Heart right ventricle (tissue), 16 donors: ENCODE results near the gene PDK4. TPM values are rescaled to one million over a fixed set of nuclear protein-coding genes. Genes with fewer than 3 reads are reported as not detected.
"Not testable (repeated sequence)": the region's sequence is repeated elsewhere in the genome, so short reads cannot be mapped to it uniquely, and the experiment has no call there.

ENCODE experiments used
- ATAC-seq, 8 donors: fragments of 200-7000 bp; cut with Tn5 transposase; one replicate each; pipeline ENCODE4 v1.9.1; 2020; ENCODE audit warnings: mild to moderate bottlenecking in 8 of 8, moderate library complexity in 8 of 8, moderate number of reproducible peaks in 1 of 8
- DNase-seq, 2 donors: peaks; one replicate each; pipeline ENCODE4 v3.0.0-alpha.2; 2020
- H3K27ac ChIP-seq, 10 donors: fragments of 200-600 bp; sonication (generic) in 2 of 10; one replicate each; pipeline versions ENCODE4 v1.5.0 to v1.8.0; 2020 to 2022; ENCODE audit warnings: mild to moderate bottlenecking in 3 of 10
- H3K27me3 ChIP-seq, 7 donors: fragments of 200-600 bp; one replicate each; pipeline ENCODE4 v1.8.0; 2021 to 2022; ENCODE audit warnings: mild to moderate bottlenecking in 2 of 7
- H3K36me3 ChIP-seq, 9 donors: fragments of 200-600 bp; sonication (generic) in 1 of 9; one replicate each; pipeline versions ENCODE4 v1.5.0 to v1.8.0; 2020 to 2022; ENCODE audit warnings: mild to moderate bottlenecking in 2 of 9
- H3K4me1 ChIP-seq, 9 donors: fragments of 200-600 bp; sonication (generic) in 1 of 9; one replicate each; pipeline versions ENCODE4 v1.5.0 to v1.8.0; 2020 to 2022; ENCODE audit warnings: mild to moderate bottlenecking in 4 of 9
- H3K4me3 ChIP-seq, 10 donors: fragments of 200-600 bp; sonication (generic) in 2 of 10; one replicate each; pipeline versions ENCODE4 v1.5.0 to v1.8.0; 2020 to 2022; ENCODE audit warnings: mild to moderate bottlenecking in 7 of 10, moderate library complexity in 2 of 10
- H3K9me3 ChIP-seq, 11 donors: fragments of 200-600 bp in 10 of 11; sonication (generic) in 2 of 11; one replicate each; pipeline versions ENCODE4 v1.5.0 to v1.8.0; 2013 to 2022; ENCODE audit warnings: mild to moderate bottlenecking in 2 of 11, control low read depth in 1 of 11, moderate library complexity in 1 of 11
- WGBS, 2 donors: extraction: QIAGEN DNeasy Blood & Tissue Kit; methylation state at CpG; one replicate each; pipeline ENCODE4 v1.1.7; 2013; ENCODE audit warnings: inconsistent platforms in 1 of 2; 5-methylcytosine and 5-hydroxymethylcytosine counted together
- intact Hi-C, 10 donors: fragments of 100-400 bp; cut with DNase I; formaldehyde crosslinking; loops; one replicate each; pipeline versions ENCODE4 v1.11.1 to v1.14.2; 2022
- polyA plus RNA-seq, 2 donors: library from polyadenylated mRNA; stranded (reverse); fragments of 200-250 nt; gene quantifications; one replicate each; pipeline ENCODE4 v1.2.3, GENCODE V29; 2013
- total RNA-seq, 10 donors: library from RNA; stranded (reverse); fragmentation: NEBNext Ultra II Directional in 3 of 10; extraction: Animal tissue kit (Norgen Biotek cat#: 25700) in 3 of 10; gene quantifications; one replicate each; pipeline versions ENCODE4 v1.2.1 to v1.2.4, GENCODE V29; 2021 to 2023
- TF ChIP-seq, protein P1 (sequence below), 9 donors: fragments of 200-600 bp; sonication (generic) in 2 of 9; IDR thresholded peaks; one replicate each; pipeline versions ENCODE4 v1.5.0 to v1.8.0; 2021 to 2022; ENCODE audit warnings: antibody characterized with exemption in 9 of 9, mild to moderate bottlenecking in 5 of 9, moderate library complexity in 1 of 9
- donor health status: Arrhythmogenic right ventricular cardiomyopathy.
- donor health status: ischemic (EF 13 %, LVEDD 7.1; RV severe dilation, severe dysfunction).
- donor health status: healthy with polysubstance abuse.
- donor health status: DM: no; HTN: yes; CAD: no.
- donor health status: DM: no; HTN: no; CAD: no.
- donor health status: ischemic (EF 25% LVEDD 6.9; RV normal size, moderate dysfunction).
- donor health status: ischemic (EF 25% LVEDD 5.7; RV mildly dilated, moderate dysfunction).
- donor health status: healthy.
- donor health status: DM: yes; HTN: yes; CAD: no.
- donor health status: Ischemic cardiomyopathy.
- donor health status: ischemic (EF 35%, LVEDD 5.7; RV mildly dilated, moderate dysfunction).
- donor health status: nonischemic (EF 11% LVEDD 7.7; RV severe dilation, severe dysfunction).
- donor health status: DM: yes; HTN: yes; CAD: no.
- donor health status: PGD.
- donor health status: ischemic (EF 29% LVEDD 5.4; RV normal size, mild dysfunction).
- donor health status: nonischemic (EF 23%, LVEDD 6.1; RV moderate dilation, normal function).

Gene PDK4
- total and polyA plus RNA-seq, 12 donors = 63.0 to 2,183 (median 269) TPM

DNA sequence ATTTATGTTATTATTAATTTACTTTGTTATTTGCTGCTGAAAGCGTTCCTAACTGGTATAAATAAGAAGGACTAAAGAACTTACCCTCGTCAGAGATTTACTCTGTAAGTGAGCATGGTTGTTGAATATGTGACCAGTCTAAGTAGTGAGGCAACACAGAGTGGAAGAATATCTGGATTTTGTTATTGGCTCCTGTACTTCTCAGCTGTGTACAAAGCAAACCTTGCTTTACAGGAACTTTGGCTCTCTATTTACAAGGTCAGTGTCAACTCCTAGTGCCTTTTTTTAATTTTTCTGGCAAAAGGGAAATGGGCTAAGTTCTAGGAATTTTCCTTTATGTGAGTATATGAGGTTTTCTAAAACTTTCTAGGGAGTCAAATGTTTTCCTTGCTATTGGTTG, 35.6 kb downstream of the PDK4 start:
- H3K4me1 ChIP-seq = peaks cover 0 to 3% (median 0%) of the 10 kb centered on the region in 9 donors
- TF ChIP-seq, protein P1, sequence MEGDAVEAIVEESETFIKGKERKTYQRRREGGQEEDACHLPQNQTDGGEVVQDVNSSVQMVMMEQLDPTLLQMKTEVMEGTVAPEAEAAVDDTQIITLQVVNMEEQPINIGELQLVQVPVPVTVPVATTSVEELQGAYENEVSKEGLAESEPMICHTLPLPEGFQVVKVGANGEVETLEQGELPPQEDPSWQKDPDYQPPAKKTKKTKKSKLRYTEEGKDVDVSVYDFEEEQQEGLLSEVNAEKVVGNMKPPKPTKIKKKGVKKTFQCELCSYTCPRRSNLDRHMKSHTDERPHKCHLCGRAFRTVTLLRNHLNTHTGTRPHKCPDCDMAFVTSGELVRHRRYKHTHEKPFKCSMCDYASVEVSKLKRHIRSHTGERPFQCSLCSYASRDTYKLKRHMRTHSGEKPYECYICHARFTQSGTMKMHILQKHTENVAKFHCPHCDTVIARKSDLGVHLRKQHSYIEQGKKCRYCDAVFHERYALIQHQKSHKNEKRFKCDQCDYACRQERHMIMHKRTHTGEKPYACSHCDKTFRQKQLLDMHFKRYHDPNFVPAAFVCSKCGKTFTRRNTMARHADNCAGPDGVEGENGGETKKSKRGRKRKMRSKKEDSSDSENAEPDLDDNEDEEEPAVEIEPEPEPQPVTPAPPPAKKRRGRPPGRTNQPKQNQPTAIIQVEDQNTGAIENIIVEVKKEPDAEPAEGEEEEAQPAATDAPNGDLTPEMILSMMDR (IDR thresholded peaks at IDR 0.05) = no peak
- DNase-seq (no peak), ATAC-seq (no peak)
- H3K4me3 ChIP-seq = no peak overlapping the region
- H3K36me3 ChIP-seq = no peaks in the 10 kb centered on the region
- no peak overlapping the region for H3K27ac ChIP-seq
- no peaks in the 10 kb centered on the region for H3K27me3 ChIP-seq
- WGBS, 2 donors = 89 to 94% methylated on average over 2 of the region's 2 CpGs
- intact Hi-C loops = no loop called here
- peaks cover 0 to 10% (median 0%) of the 10 kb centered on the region in 11 donors for H3K9me3 ChIP-seq

DNA sequence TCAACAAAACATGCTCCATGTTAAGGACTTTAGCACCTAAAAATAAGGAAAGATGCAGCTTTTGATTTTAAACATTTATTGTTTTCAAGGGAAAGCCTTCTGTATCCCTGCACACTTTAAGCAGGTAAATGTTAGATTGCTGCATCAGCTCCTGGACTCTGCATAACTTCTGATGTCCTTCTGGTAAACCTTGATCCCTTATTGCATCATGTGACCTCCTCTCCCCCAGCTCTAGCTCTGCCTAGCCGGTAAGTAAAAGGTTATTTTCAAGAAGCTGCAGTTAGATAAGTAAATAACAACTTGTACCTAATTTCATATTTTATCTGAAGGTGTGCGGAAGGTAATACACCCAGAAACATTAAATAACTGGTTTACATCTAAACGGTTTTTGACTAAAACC, 37.5 kb downstream of the PDK4 start:
- Histone ChIP-seq H3K27me3 (no peaks in the 10 kb centered on the region), H3K4me3 (no peak overlapping the region), H3K9me3 (peaks cover 0 to 10% (median 0%) of the 10 kb centered on the region in 11 donors), H3K4me1 (peaks cover 0 to 5% (median 0%) of the 10 kb centered on the region in 9 donors), H3K36me3 (no peaks in the 10 kb centered on the region), H3K27ac (no peak overlapping the region)
- DNase-seq (no peak), ATAC-seq (no peak)
- TF ChIP-seq, protein P1 (IDR thresholded peaks at IDR 0.05) = no peak
- intact Hi-C loops = no loop called here
- 73 to 79% methylated on average over 3 of the region's 3 CpGs for WGBS, 2 donors

DNA sequence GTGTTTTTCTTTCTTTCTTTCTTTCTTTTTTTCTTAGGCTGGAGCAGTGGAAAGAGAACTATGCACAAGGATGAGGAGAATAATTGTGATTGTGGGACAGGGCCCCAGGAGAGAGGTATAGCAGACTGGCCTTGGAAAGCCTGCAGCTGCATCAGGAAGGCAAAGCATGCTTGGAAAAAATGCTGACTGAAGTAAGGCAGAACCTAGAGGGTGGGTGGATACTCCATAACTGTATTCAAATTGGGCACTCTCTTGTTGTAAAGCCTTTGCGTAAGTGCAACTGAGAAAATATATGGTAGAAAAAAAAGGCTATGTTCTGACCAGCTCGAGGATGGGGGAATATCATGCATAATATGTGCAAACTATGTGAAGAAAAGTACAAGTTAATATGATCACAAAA, 39.5 kb downstream of the PDK4 start:
- TF ChIP-seq, protein P1 (IDR thresholded peaks at IDR 0.05) = no peak
- H3K27me3 ChIP-seq = no peaks in the 10 kb centered on the region
- H3K36me3 ChIP-seq = no peaks in the 10 kb centered on the region
- H3K4me3 ChIP-seq = no peak overlapping the region
- WGBS, 2 donors = 92 to 93% methylated on average over 2 of the region's 2 CpGs
- no peaks in the 10 kb centered on the region for H3K9me3 ChIP-seq
- DNase-seq (no peak), ATAC-seq (no peak)
- H3K27ac ChIP-seq = no peak overlapping the region
- H3K4me1 ChIP-seq = peaks cover 0 to 12% (median 0%) of the 10 kb centered on the region in 9 donors
- intact Hi-C loops = no loop called here

DNA sequence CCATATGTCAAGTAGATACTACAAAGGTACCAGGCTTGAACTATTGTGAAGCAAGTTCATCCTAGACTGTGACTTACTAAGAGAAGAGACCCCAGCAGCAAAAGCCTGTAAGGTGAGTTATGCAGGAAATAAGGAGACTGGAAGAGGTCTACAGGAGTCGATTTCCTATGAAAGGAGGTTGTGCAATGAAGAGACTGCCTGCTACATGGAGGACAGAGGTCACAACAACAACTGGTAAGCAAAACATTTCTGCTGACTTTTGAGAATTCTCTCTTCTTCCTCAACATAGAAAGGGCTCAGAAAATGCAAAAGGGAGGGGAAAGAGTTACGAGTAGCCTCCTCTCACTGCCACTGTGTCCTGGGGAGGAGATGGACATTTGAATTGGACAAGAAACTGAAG, 42.4 kb downstream of the PDK4 start:
- Histone ChIP-seq H3K36me3 (no peaks in the 10 kb centered on the region), H3K4me3 (no peak overlapping the region), H3K4me1 (peaks cover 5 to 34% (median 21%) of the 10 kb centered on the region in 9 donors), H3K27me3 (no peaks in the 10 kb centered on the region), H3K27ac (peak overlapping the region in 1 of 10 donors; percentile 64), H3K9me3 (no peaks in the 10 kb centered on the region)
- TF ChIP-seq, protein P1 (IDR thresholded peaks at IDR 0.05) = no peak
- DNase-seq = no peak
- intact Hi-C loops = loop anchor here in 2 of 10 donors (5.0 kb wide), 1 partner anchor 43 kb away; the partner anchor contains the start of gene PDK4 (in 2 of the 2)
- ATAC-seq = no peak
- WGBS, 2 donors = 82 to 87% methylated on average over 2 of the region's 2 CpGs

DNA sequence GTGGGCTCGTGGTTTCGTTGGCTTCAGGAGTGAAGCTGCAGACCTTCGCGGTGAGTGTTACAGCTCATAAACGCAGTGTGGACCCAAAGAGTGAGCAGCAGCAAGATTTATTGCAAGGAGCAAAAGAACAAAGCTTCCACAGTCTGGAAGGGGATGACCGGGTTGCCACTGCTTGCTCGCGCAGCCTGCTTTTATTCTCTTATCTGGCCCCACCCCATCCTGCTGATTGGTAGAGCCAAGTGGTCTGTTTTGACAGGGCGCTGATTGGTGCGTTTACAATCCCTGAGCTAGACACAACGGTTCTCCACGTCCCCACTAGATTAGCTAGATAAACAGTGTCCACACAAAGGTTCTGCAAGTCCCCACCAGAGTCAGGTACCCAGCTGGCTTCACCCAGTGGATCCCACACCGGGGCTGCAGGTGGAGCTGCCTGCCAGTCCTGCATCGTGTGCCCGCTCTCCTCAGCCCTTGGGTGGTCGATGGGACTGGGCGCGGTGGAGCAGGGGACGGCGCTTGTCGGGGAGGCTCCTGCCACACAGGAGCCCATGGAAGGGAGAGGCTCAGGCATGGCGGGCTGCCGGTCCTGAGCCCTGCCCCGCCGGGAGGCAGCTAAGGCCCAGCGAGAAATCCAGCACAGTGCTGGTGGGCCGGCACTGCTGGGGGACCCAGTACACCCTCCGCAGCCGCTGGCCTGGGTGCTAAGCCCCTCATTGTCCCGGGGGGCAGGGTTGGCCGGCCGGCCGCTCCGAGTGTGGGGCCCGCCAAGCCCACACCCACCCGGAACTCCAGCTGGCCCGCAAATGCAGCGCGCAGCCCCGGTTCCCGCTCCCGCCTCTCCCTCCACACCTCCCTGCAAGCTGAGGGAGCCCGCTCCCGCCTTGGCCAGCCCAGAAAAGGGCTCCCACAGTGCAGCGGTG, 44.0 kb downstream of the PDK4 start:
- intact Hi-C loops = loop anchor here in 2 of 10 donors (5.0 kb wide), 1 partner anchor 45 kb away; the partner anchor contains the start of gene PDK4 (in 2 of the 2)
- peaks cover 5 to 43% (median 32%) of the 10 kb centered on the region in 9 donors for H3K4me1 ChIP-seq
- H3K4me3 ChIP-seq, H3K27me3 ChIP-seq, H3K9me3 ChIP-seq, H3K36me3 ChIP-seq, DNase-seq, ATAC-seq, H3K27ac ChIP-seq: not testable (repeated sequence)
- WGBS, 2 donors = 81 to 91% methylated on average over 32 to 34 of the region's 45 CpGs
